ENCODE data around the gene PPM1L.

Gene PPM1L

GRCh38 chr3:160747422-160747821 is 8.6 kb upstream of the PPM1L start:
- H3K36me3 ChIP-seq (ENCODE audit: insufficient read depth, low read depth, low read length), result no peaks in the 10 kb centered on the region
- H3K27ac ChIP-seq (ENCODE audit: low read length), result no peak overlapping the region
- H3K9ac ChIP-seq (ENCODE audit: low read depth, low read length), result no peak overlapping the region
- peaks cover 6% of the 10 kb centered on the region; the same call in 1 of the 2 replicates for H3K27me3 ChIP-seq (ENCODE audit: insufficient read depth, low read length)
- no peaks in the 10 kb centered on the region for H3K9me3 ChIP-seq (ENCODE audit: insufficient read depth, low read depth, low read length)
- no peak overlapping the region for H3K4me3 ChIP-seq (ENCODE audit: low read length)
- H3K4me1 ChIP-seq (ENCODE audit: insufficient read depth, low read length), result no peaks in the 10 kb centered on the region

GRCh38 chr3:160748231-160748630 is 7.8 kb upstream of the PPM1L start:
- H3K9ac ChIP-seq (ENCODE audit: low read depth, low read length), result no peak overlapping the region
- H3K9me3 ChIP-seq (ENCODE audit: insufficient read depth, low read depth, low read length), result no peaks in the 10 kb centered on the region
- H3K27me3 ChIP-seq (ENCODE audit: insufficient read depth, low read length), result peaks cover 14% of the 10 kb centered on the region
- H3K27ac ChIP-seq (ENCODE audit: low read length), result no peak overlapping the region
- no peaks in the 10 kb centered on the region for H3K36me3 ChIP-seq (ENCODE audit: insufficient read depth, low read depth, low read length)
- no peaks in the 10 kb centered on the region for H3K4me1 ChIP-seq (ENCODE audit: insufficient read depth, low read length)
- no peak overlapping the region for H3K4me3 ChIP-seq (ENCODE audit: low read length)

- Histone ChIP-seq H3K9me3 (ENCODE audit: insufficient read depth, low read depth, low read length) (no peaks in the 10 kb centered on the region), H3K4me1 (ENCODE audit: insufficient read depth, low read length) (peaks cover under 1% of the 10 kb centered on the region; the same call in 1 of the 2 replicates), H3K36me3 (ENCODE audit: insufficient read depth, low read depth, low read length) (no peaks in the 10 kb centered on the region), H3K27ac (ENCODE audit: low read length) (no peak overlapping the region), H3K27me3 (ENCODE audit: insufficient read depth, low read length) (peaks cover 19% of the 10 kb centered on the region), H3K4me3 (ENCODE audit: low read length) (no peak overlapping the region), H3K9ac (ENCODE audit: low read depth, low read length) (no peak overlapping the region)
These were observed 7.2 kb upstream of the PPM1L start for GRCh38 chr3:160748787-160749186.

GRCh38 chr3:160753953-160754352 is 2.1 kb upstream of the PPM1L start:
- peaks cover 54% of the 10 kb centered on the region for H3K27me3 ChIP-seq (ENCODE audit: insufficient read depth, low read length)
- no peak overlapping the region for H3K27ac ChIP-seq (ENCODE audit: low read length)
- H3K9ac ChIP-seq (ENCODE audit: low read depth, low read length), result no peak overlapping the region
- H3K9me3 ChIP-seq (ENCODE audit: insufficient read depth, low read depth, low read length), result no peaks in the 10 kb centered on the region
- H3K4me3 ChIP-seq (ENCODE audit: low read length), result peak overlapping the region; percentile 92; the same call in 1 of the 2 replicates
- H3K36me3 ChIP-seq (ENCODE audit: insufficient read depth, low read depth, low read length), result no peaks in the 10 kb centered on the region
- H3K4me1 ChIP-seq (ENCODE audit: insufficient read depth, low read length), result peaks cover 13% of the 10 kb centered on the region; the same call in 1 of the 2 replicates

GRCh38 chr3:160754371-160754854 is 1.6 kb upstream of the PPM1L start:
- peaks cover 54% of the 10 kb centered on the region for H3K27me3 ChIP-seq (ENCODE audit: insufficient read depth, low read length)
- H3K9me3 ChIP-seq (ENCODE audit: insufficient read depth, low read depth, low read length), result no peaks in the 10 kb centered on the region
- peak overlapping the region; percentile 92 for H3K4me3 ChIP-seq (ENCODE audit: low read length)
- peak overlapping the region; percentile 55; the same call in 1 of the 2 replicates for H3K9ac ChIP-seq (ENCODE audit: low read depth, low read length)
- no peak overlapping the region for H3K27ac ChIP-seq (ENCODE audit: low read length)
- H3K4me1 ChIP-seq (ENCODE audit: insufficient read depth, low read length), result peaks cover 13% of the 10 kb centered on the region; the same call in 1 of the 2 replicates
- no peaks in the 10 kb centered on the region for H3K36me3 ChIP-seq (ENCODE audit: insufficient read depth, low read depth, low read length)

- H3K4me1 ChIP-seq (ENCODE audit: insufficient read depth, low read length), result peaks cover 13% of the 10 kb centered on the region; the same call in 1 of the 2 replicates
- peak overlapping the region; percentile 92 for H3K4me3 ChIP-seq (ENCODE audit: low read length)
- no peaks in the 10 kb centered on the region for H3K36me3 ChIP-seq (ENCODE audit: insufficient read depth, low read depth, low read length)
- H3K27me3 ChIP-seq (ENCODE audit: insufficient read depth, low read length), result peaks cover 54% of the 10 kb centered on the region
- no peak overlapping the region for H3K27ac ChIP-seq (ENCODE audit: low read length)
- H3K9ac ChIP-seq (ENCODE audit: low read depth, low read length), result peak overlapping the region; percentile 55; the same call in 1 of the 2 replicates
- no peaks in the 10 kb centered on the region for H3K9me3 ChIP-seq (ENCODE audit: insufficient read depth, low read depth, low read length)
These were observed 930 bp upstream of the PPM1L start for GRCh38 chr3:160754855-160755747.

- H3K4me1 ChIP-seq (ENCODE audit: insufficient read depth, low read length), result peaks cover 13% of the 10 kb centered on the region; the same call in 1 of the 2 replicates
- peak overlapping the region; percentile 92 for H3K4me3 ChIP-seq (ENCODE audit: low read length)
- no peaks in the 10 kb centered on the region for H3K36me3 ChIP-seq (ENCODE audit: insufficient read depth, low read depth, low read length)
- no peaks in the 10 kb centered on the region for H3K9me3 ChIP-seq (ENCODE audit: insufficient read depth, low read depth, low read length)
- no peak overlapping the region for H3K27ac ChIP-seq (ENCODE audit: low read length)
- H3K9ac ChIP-seq (ENCODE audit: low read depth, low read length), result peak overlapping the region; percentile 55; the same call in 1 of the 2 replicates
- peaks cover 48% of the 10 kb centered on the region for H3K27me3 ChIP-seq (ENCODE audit: insufficient read depth, low read length)
These were observed 1.4 kb downstream of the PPM1L start for GRCh38 chr3:160757233-160758106.

- Histone ChIP-seq H3K27ac (ENCODE audit: low read length) (no peak overlapping the region), H3K9ac (ENCODE audit: low read depth, low read length) (no peak overlapping the region), H3K27me3 (ENCODE audit: insufficient read depth, low read length) (peaks cover 32% of the 10 kb centered on the region), H3K9me3 (ENCODE audit: insufficient read depth, low read depth, low read length) (no peaks in the 10 kb centered on the region), H3K4me3 (ENCODE audit: low read length) (peak overlapping the region; percentile 92; the same call in 1 of the 2 replicates), H3K4me1 (ENCODE audit: insufficient read depth, low read length) (peaks cover 10% of the 10 kb centered on the region; the same call in 1 of the 2 replicates), H3K36me3 (ENCODE audit: insufficient read depth, low read depth, low read length) (no peaks in the 10 kb centered on the region)
These were observed 3.0 kb downstream of the PPM1L start for GRCh38 chr3:160758929-160759577.

- Histone ChIP-seq H3K4me3 (ENCODE audit: low read length) (no peak overlapping the region), H3K36me3 (ENCODE audit: insufficient read depth, low read depth, low read length) (no peaks in the 10 kb centered on the region), H3K4me1 (ENCODE audit: insufficient read depth, low read length) (peaks cover 4% of the 10 kb centered on the region; the same call in 1 of the 2 replicates), H3K9ac (ENCODE audit: low read depth, low read length) (no peak overlapping the region), H3K9me3 (ENCODE audit: insufficient read depth, low read depth, low read length) (no peaks in the 10 kb centered on the region), H3K27me3 (ENCODE audit: insufficient read depth, low read length) (peaks cover under 1% of the 10 kb centered on the region; the same call in 1 of the 2 replicates), H3K27ac (ENCODE audit: low read length) (no peak overlapping the region)
These were observed 7.0 kb downstream of the PPM1L start for GRCh38 chr3:160763073-160763472.

GRCh38 chr3:160765211-160765610 is 9.2 kb downstream of the PPM1L start:
- H3K36me3 ChIP-seq (ENCODE audit: insufficient read depth, low read depth, low read length), result no peaks in the 10 kb centered on the region
- H3K9ac ChIP-seq (ENCODE audit: low read depth, low read length), result no peak overlapping the region
- no peaks in the 10 kb centered on the region for H3K9me3 ChIP-seq (ENCODE audit: insufficient read depth, low read depth, low read length)
- no peak overlapping the region for H3K4me3 ChIP-seq (ENCODE audit: low read length)
- H3K4me1 ChIP-seq (ENCODE audit: insufficient read depth, low read length), result no peaks in the 10 kb centered on the region
- no peaks in the 10 kb centered on the region for H3K27me3 ChIP-seq (ENCODE audit: insufficient read depth, low read length)
- H3K27ac ChIP-seq (ENCODE audit: low read length), result no peak overlapping the region

- Histone ChIP-seq H3K36me3 (ENCODE audit: insufficient read depth, low read depth, low read length) (no peaks in the 10 kb centered on the region), H3K27me3 (ENCODE audit: insufficient read depth, low read length) (no peaks in the 10 kb centered on the region), H3K4me3 (ENCODE audit: low read length) (no peak overlapping the region), H3K9me3 (ENCODE audit: insufficient read depth, low read depth, low read length) (no peaks in the 10 kb centered on the region), H3K4me1 (ENCODE audit: insufficient read depth, low read length) (no peaks in the 10 kb centered on the region), H3K9ac (ENCODE audit: low read depth, low read length) (no peak overlapping the region), H3K27ac (ENCODE audit: low read length) (no peak overlapping the region)
These were observed 12.0 kb downstream of the PPM1L start for GRCh38 chr3:160768031-160768430.
